HG03108 (cell line): ENCODE data around the gene RAD51B.
"Not testable (repeated sequence)": the region's sequence is repeated elsewhere in the genome, so short reads cannot be mapped to it uniquely, and the experiment has no call there.

Experiments
- ATAC-seq: cut with Tn5 transposase; IDR thresholded peaks from one replicate; pipeline ENCODE4 v1.9.1; 2021; ENCODE audit warnings: moderate library complexity; ENCODE audit not compliant: unreplicated experiment

RAD51B gene

DNA sequence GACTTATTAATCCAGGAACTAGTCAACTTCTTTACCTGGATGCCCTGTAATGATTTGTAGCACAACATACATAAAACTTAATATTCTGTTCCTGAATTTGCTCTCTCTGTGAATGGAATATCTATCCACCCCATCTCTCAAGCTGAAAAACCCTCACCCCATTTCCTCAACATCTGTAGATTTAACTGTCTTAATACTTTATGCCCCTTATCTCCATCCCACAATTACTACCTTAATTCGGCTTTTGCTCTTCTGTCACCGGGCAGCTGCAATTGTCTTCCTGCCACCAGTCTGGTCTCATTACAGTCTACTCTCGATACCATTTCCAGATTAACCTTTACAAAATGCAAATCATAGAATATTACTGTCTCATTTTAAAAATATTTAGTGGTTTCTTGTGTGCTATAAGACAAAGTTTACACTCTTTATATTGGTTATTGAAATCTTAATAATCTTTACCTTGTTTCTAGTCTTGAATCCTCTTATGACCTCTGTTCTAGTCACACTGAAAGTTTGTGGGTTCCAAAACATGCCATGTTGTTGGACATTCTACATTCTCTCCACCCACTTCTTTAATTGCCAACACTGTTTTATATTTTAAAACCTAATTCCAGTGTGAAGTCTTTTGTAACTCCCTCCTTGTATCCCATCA, 347.3 kb downstream of the RAD51B start:
- no peak for ATAC-seq

DNA sequence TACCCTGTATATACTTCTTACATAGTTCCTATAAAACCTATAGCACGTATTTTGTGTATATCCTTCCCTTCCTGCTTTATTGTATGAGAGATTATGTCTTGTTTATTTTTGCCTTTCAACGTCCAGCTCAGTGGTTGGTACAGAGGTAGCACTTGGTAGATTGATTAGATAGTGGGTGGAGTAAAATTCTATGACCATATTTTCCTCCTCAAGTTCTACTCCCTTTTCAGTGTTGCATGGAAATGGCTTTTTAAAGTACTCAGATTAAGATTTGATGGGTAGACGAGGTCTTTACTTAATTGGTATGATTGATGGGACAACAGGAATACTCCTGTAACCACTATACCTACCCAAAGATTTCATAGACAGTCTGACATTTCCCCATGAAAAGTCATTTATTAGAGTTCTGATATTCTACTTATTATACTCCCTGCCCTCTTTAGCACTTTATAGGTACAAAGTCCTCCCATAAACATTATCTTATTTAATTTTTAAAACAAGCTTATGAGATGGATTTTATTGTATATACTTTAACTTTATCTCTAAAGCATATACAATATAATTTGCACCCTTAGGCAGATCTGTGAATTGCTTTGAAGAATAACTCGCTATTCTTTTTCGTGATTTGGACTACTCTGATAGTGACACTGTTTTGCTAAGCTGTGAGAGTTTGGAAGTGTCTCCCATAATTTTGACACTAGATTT, 348.0 kb downstream of the RAD51B start:
- no peak for ATAC-seq

DNA sequence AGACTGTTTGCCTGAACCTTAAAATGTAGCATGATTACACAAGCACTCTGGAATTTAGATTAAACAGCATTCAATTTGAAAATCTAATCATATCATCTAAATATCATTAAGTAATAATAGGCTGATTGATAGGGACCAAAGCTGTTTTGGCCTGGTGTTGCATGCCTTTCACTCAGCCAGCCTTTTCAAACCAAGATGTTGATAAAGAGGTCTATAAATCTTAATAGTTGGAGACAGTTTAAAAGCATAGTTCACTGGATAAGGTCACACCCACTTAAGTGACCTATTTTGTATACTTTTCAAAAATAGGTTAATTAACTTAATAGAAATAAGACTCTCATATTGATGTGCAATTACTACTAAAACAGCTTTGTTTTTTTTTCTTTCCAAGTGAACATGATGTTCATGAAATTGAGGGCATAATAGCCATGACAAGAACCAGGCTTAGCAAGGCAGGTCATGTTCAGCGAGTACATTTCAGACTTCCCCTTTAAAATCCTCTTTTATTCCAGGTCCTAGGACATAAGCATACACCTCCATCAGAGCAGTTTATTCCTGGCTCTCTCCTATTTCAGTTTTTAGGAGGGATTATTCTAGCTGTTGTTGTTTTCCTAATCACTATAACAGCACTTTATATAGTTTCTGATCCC, 349.0 kb downstream of the RAD51B start:
- no peak for ATAC-seq

DNA sequence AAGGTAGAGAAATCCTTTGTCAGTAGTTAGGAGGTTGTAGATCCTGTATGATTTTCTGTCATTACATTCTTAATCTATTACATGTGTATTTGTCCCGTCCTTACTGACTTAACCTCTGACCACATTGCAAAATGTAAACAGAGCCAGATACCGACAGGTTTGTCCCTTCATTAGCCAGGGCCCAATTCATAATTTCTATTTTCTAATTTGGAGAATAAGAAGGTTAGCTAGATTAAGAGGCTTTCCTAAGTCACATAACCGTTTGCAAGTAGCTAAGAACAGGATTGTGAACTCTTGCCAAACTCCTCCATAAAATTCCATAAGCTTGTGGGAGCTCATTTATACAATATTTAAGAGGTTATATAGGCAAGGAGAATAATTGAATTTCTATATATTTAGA, 352.6 kb downstream of the RAD51B start:
- no peak for ATAC-seq

DNA sequence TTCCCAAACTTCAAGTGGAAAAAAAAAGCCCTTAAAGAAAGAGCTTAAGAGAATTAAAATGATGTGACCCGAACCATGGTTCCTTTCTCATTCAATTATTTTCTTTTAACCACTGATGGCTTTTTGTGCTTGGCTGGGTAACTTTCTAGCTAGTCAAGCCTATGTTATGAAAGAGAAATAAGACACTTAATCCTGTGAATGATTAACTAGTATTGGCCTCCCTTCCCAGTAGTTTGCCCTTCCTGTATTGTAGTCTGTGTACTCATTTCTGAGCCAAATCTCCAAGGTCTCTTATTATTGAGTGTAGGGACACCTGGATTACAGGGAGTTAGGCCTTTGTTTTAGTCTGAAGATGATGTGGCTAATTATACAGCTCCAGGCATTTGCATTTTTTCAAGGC, 353.0 kb downstream of the RAD51B start:
- peak; percentile 66 for ATAC-seq

DNA sequence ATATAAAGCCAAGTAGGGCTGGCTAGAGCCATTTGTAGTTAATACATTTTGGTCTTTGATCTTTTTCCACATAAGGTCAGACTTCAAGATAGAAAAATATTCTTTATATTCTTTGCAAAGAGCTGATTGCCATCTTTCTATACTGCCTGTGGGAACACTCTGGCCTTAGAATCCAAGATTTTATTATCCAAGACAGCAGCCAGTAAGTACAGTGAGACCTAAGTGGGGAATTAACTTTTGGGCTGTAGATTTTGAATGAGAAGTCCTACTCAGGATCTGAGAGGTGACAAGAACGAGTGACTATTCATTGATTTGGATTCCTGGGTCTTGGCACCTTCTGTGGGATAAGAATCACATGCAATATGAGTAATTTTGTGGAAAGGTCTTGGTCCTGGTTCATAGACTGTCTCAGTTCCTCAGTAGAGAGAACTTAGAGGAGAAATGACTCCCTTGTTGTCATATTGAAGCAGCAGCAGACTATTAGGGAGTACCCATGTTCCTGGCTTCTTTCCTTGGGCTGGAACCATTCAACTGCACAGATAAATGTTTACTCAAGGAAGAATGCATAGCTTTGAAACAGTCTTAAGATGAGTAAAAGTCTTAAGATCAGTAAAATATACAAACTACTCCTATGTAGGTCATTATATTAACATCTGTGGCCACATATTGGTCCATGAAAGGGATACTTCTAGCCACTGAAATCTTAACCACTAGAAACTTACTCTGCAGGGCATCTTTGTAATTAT, 353.8 kb downstream of the RAD51B start:
- ATAC-seq = no peak

DNA sequence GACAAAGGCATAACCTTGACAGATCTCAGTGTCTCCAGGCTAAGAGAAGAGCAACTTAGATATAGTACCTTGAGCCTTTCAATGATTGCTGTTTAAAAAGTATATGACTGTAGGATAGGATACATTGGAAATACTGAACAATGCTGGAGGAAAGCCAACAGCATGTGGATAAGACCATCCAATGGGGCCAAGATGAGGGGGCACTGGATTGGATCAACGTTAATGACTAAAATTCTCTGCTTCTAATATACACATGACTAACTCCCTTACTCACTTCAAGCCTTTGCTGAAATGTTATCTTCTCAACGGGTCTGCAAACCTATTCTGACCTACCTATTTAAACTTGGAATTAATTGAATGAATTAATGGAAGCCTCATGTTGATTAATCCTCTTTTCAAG, 354.9 kb downstream of the RAD51B start:
- ATAC-seq = no peak

DNA sequence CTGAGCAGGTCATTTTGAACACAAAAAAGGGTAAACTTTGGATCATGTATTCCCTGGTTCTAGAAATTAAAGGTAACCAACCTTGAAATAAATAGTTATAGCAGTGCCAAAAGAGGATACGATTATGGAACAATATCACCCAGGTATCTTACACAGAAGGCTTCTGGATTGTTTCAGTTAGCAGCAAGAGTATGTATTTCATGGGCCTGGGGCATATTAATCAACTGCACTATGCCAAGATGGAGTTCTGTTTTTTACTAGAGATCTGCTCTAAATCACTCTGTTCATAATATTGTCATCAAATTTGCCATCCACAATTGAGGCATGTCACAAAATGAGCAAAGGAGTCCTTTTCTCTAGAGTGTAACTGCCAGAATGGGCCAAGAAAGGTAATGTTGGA, 357.1 kb downstream of the RAD51B start:
- ATAC-seq = no peak

DNA sequence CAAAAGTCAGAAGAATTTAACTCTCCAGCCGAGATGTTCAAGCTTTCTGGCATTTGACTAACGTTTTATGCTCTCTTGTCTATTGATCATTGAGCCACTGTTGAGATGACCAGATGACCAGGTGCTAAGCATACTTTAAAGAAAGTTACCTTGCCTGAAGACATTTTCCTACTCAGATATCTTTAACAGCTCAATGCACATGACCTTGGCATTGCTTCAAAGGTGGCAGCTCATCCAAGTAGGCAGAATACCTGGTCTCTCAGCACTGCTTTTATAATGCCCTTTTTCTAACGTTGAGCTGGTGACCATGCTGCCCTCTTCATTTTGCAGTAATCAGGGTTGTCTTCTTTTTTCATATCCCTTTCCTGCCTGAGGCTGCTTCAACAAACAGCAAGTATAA, 358.1 kb downstream of the RAD51B start:
- no peak for ATAC-seq

DNA sequence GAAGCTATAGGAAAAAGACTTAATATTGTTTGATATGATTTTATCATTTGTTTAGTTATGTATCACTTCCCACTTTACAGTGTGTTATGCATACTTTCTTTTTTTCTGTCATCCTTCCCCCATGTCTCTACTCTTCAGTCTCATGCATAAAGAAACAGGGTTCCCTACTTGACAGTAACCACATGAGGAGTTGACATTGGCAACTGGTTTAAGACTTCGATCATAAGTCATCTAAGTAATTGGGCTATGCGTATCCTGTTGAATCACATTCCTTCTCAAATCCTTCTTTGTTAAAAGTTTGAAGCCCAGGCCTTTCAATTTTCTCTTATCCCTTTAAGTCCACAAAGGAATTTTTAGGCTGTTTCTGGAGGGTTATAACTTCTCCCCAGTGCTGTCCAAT, 358.7 kb downstream of the RAD51B start:
- no peak for ATAC-seq

DNA sequence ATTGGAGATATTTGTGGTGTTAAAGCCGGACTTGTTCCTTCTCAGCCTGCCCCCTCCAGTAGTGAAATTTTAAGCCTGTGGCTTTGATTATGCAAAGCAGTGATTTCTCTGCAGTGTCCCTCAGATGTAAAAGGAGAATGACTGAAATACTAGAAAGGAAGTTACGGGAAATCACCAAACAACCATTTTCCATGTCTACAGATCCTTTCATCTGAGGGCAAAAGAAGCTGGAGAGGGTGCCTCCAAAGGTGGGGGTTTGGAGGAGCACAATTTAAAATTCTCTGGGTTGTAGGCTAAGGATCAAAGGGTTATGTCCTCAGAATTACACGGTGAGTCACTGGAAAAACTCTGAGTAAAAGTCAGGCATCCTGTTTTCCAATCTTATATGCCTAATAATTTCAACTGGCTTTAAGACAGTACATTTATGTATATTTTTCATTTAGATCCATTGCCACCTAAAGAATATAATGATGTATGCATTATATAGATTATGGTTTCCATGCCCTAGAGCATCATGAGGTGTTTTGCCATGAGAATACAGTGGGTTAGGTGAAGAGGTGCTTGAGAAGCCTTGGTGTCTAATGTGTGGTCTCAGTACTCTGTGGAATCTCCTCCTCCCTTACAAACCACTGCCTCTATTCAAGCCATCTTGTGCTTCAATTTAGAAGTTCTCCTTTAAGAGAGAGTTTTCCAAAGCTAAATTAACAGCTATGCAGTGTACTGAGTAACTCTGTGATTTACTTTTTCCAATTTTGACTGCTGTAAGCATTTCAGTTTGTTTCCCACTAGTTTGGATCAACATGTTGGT, 362.1 kb downstream of the RAD51B start:
- ATAC-seq = peak; percentile 45

DNA sequence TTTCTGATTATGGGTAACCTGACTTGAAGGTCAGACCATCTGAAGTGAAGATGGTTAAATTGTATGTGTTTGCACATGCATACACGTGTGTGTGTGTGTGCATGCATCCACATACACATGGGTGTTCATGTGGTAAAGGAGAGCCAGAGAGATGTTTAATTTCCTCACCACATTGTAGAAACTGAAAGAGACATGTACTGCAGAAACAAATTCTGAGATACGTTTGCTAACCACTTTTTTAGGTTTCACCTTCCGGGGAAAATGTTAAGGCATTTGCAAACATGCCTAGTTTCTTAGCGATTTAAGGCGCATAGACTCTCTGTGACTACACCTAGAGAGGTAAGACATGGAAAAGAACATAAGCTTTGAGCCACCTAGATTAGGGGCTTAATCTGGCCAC, 362.9 kb downstream of the RAD51B start:
- ATAC-seq = peak; percentile 61

DNA sequence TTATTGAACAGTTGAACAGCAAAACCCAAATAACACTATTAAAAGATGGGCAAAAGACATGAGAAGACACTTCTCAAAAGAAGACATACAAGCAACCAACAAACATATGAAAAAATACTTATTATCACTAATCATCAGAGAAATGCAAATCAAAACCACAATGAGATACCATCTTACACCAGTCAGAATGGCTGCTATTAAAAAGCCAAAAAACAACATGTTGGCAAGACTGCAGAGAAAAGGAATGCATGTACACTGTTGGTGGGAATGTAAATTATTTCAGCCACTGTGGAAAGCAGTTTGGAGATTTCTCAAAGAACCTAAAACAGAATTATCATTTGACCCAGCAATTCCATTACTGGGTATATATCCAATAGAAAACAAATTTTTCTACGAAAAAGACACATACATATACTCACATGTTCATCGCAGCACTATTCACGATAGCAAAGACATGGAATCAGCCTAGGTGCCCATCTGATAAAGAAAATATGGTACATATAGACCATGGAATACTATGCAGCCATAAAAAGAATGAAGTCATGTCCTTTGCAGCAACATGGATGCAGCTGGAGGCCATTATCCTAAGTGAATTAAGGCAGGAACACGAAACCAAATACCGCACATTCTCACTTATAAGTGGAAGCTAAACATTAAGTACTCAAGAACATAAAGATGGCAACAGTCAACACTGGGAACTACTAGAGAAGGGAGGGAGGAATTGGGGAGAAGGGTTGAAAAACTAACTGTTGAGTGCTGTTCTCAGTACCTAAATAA, 367.1 kb downstream of the RAD51B start:
- not testable (repeated sequence) for ATAC-seq

DNA sequence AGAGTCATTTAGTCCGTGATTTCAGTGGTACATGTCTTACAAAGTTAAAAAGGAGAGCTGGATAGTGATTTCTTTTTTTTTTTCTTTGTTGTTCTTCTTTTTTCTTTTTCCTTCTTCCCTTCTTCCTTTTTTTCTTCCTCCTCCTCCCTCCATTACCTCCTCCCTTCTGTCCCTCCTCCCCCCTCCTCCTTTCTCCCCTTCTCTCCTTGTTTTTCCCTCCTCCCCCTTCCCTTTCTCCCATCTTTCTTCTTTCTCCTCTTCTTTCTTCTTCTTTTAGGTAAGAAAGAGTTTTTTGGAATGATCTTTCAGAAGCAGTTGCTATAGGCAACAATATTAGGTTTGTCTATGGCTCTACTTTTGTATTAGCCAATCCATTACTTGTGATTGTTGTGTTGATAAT, 368.6 kb downstream of the RAD51B start:
- ATAC-seq = no peak

DNA sequence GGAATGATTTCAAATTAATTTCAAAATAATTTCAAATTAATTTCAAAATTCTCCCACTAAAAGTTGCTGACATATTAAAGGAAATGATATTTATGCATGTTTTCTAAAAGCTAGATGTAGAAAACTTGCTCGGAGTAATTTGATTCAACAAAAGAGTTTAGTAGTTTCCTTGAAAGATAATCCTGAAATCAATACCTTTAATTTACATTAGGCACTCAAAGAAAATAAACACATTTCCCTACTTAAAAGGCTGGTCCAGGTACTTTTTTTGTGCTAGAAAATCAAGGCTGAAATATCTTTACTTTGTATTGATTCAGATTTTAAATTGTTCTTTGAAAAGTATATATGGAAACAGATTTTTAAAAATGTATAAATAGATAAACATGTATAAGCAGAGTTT, 370.5 kb downstream of the RAD51B start:
- ATAC-seq = no peak

DNA sequence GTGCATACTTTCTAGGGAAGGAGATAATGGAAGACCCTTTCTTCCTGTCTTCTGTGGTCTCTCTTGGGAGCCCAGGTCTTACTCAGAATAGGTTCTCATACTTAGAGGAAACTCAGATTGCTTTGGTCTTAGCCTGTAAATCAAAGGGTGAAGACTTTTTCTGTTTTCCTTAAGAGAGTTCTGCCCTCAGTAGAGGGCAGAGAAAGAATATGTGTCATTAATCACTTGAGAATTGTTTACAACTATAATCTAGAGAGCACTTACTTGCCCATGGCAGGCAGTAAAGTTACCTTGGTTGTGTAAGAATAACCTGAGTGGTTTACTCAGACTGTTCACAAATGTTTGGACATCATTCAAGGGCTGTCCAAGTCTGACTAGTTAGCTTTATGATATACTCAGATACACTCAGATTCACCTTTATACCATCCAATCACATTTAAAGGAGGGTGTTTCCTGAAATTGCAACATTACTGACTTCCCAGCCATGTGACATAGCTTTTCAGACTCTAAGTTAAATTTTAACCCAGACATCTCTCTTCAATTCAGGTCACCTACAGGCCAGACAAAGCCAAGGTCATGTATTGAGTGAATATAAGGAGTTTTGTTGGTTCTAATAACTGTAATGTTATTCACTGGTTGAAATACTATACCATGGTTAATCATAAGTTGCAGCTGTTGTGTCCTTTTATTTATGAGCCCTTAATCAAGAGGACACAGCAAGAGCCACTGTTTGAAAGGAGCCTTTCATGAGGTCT, 372.2 kb downstream of the RAD51B start:
- ATAC-seq = no peak

DNA sequence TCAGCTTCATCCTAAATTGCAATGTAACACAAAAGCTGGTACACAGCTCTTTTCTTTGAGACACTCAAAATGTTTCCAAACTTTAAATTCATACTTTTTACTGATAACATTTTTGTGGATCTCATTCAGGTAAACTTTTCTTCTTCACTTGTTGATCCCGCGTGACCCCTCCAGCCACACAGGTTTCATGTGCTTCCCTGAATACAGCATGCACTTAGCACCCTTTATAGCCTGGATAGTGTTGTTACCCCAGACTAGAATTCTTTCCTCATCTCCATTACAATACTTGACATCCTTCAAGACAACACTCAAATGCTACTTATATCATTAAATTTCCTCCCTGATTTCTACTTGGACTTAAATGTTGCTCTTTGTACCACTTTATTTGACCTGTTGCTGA, 373.4 kb downstream of the RAD51B start:
- ATAC-seq = no peak

DNA sequence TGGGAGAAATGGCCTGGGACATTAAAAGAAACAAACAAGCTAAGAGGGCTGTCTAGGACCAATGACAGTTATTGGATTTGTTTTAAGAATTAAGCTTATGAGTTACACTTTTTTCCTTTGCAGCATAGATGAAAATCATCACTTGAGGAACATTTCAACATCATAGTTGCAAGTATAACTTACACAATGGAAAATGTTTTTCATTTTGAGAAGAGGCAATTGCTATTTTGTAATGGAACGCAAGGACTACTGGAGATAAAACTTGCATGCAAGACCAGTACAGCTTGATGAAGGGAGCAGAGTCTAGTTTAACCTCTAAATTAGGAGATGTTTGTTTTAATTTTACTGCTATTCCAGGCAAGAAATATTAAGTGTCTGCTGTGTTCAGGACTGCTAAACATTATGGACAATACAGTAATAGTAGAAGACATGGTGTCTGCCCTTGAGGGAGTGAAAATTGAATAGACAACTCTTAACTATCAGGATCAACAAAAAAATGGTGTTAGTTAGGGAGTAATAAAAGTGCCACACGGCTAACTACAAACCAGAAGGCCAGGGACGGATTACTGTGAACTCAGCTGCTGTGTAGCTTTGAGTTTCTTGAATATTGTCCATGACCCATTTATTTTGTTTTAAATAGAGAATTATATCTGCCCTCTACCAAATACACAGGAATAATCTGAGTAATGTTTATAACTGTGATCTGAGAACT, 374.5 kb downstream of the RAD51B start:
- no peak for ATAC-seq

DNA sequence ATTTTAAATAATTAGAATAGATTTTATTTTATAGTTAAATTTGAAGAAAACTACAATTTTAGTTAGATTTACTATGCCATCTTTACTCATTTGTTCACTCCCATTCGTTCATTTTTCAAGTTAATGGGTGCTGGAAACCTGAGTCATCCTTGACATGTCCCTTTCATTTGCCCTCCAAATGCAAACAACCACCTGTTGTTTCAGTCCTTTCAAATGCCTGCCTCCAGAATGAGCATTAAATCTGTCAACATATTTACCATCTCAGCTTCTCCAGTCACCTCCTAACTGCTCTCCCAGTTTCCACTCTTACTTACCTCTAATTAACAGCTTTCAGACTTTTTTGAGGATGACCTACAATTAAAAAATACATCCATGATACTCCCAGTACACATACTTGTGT, 375.5 kb downstream of the RAD51B start:
- no peak for ATAC-seq
